Fibroblast of pulmonary artery (primary cell): ENCODE results near the gene MOGAT1.
A peak's percentile ranks its signal among the peaks of the same experiment; 100 is the strongest.

ENCODE experiments used
- DNase-seq: peaks from one replicate; pipeline ENCODE4 v3.0.0-alpha.2; 2010; ENCODE audit warnings: low read depth
- H3K4me3 ChIP-seq: replicated peaks from 2 replicates; pipeline ENCODE4 v1.5.1; 2011; ENCODE audit warnings: low read depth, mild to moderate bottlenecking, control low read depth, low read length, moderate library complexity
- CTCF ChIP-seq: IDR thresholded peaks from 2 replicates; pipeline ENCODE4 v1.5.1; 2011; ENCODE audit warnings: mild to moderate bottlenecking, control low read depth, low read length, inconsistent platforms; ENCODE audit errors: missing control alignments

MOGAT1 gene

DNA sequence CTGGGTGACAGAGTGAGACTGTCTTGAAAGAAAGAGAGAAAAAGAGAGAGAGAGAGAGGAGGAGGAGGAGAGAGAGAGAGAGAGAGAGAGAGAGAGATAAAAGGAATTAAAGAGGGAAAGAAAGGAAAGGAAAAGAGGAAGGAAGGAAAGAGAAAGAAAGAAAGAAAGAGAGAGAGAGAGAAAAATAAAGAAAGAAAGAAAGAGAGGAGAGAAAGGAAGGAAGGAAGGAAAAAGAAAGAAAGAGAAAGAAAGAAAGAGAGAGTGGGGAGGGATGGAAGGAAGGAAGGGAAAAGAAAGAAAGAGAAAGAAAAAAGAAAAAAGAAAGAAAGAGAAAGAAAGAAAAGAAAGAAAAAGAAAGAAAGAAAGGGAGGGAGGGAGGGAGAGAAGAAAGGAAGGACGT lies 29.8 kb downstream of the MOGAT1 start:
- no peak for TF ChIP-seq CTCF
- no peak overlapping the region for H3K4me3 ChIP-seq
- no peak for DNase-seq

DNA sequence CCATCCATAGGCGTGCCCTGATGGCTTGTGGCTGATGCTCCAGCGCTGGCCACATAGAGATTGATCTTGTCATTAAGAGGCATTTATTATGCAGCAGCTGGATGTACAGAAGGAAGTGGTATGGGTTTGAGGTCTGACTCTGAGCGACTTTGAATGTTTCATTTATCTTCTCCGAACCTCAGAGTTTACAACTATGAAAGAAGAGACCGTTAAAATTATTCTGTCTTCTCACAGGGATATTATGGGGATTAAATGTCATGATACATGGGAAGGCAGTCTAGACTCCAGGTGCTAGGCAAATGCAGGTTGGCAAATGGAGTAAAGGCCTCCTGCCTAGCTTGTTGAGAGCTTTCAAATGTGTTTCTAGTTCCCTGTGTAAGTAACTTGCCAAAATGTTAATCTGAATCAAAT lies 30.3 kb downstream of the MOGAT1 start:
- no peak for DNase-seq
- no peak overlapping the region for H3K4me3 ChIP-seq
- no peak for TF ChIP-seq CTCF

DNA sequence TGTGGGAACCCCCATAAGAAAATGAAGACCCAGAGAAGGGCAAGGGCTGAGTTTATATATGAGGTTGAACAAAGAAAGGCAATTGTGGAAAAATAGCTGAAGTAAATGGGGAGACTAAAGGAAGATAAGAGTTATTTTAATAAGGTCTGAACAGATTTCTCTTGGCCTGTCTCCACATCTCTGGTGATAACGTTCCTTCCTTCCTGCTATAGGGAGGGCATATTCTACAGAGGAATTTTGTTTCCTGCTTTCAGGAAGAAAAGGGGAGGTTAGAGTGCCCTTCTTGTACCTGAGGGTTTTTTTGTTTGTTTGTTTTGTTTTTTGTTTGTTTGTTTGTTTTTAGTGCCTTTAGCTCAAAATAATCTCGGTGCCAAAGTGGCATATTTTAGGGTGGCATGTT lies 31.6 kb downstream of the MOGAT1 start:
- DNase-seq: no peak
- TF ChIP-seq CTCF: no peak
- H3K4me3 ChIP-seq: no peak overlapping the region

- H3K4me3 ChIP-seq: no peak overlapping the region
- no peak for TF ChIP-seq CTCF
- peak; percentile 25 for DNase-seq
Measured at GRCh38 chr2:222703886-222704285, 32.4 kb downstream of the MOGAT1 start.

GRCh38 chr2:222706616-222707015 lies 35.2 kb downstream of the MOGAT1 start:
- DNase-seq: no peak
- H3K4me3 ChIP-seq: no peak overlapping the region
- TF ChIP-seq CTCF: no peak

DNA sequence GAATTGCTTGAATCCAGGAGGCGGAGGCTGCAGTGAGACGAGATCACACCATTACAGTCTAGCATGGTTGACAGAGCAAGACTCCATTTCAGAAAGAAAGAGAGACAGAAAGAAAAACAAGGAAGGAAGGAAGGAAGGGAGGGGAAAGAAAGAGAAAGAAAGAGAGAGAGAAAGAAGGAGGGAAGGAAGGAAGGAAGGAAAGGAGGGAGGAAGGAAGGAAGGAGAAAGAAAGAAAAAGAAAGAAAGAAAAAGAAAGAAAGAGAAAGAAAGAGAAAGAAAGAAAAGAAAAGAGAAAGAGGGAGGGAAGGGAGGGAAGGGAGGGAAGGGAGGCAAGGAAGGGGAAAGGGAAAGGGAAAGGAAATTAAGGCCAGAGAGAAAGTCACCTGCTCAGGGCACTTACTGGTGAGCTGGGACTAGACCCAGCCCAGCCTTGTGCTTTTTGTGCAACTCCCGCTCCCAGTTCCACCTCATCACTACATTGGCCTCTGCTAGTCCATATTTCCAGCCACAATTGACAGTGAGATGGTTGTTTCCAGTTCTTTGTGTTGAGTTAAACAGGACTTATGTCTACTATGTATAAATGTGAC lies 35.7 kb downstream of the MOGAT1 start:
- DNase-seq: no peak
- H3K4me3 ChIP-seq: no peak overlapping the region
- TF ChIP-seq CTCF: no peak

DNA sequence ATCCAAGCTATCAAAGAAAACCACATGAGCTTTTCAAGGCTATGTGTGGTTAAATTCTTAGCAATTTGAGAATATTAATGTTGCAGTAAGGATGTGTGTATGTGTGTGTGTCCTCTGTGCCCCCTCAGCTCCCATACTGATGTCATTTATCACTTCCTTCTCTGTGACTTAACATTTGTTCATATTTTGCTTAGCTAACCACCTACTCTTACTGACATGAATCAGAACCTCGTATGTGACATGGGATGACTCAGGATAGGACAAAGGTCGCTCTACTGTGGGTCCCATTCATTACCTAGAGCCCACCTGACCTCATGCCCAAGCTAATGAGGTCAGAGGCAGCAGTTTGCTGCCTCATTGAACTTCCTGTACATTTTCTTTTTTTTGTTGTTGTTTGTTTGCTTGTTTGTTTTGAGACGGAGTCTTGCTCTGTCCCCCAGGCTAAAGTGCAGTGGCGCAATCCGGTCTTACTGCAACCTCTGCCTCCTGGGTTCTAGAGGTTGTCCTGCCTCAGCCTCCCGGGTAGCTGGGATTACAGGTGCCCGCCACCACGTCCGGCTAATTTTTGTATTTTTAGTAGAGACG lies 36.3 kb downstream of the MOGAT1 start:
- H3K4me3 ChIP-seq: no peak overlapping the region
- TF ChIP-seq CTCF: no peak
- DNase-seq: peak; percentile 28
